Transverse colon (tissue), 4 donors: ENCODE results near the gene PRPH2. TPM values are rescaled to one million over a fixed set of nuclear protein-coding genes. Genes with fewer than 3 reads are reported as not detected.

Source experiments
- DNase-seq: peaks from one replicate; pipeline ENCODE4 v3.0.0-alpha.2; 2019
- H3K27ac ChIP-seq, 4 donors: fragments of 200-600 bp; sonication (generic); 2 replicates each; pipeline ENCODE4 v1.5.1; 2016 to 2018; ENCODE audit warnings: inconsistent platforms in 4 of 4
- H3K27me3 ChIP-seq: fragments of 200-600 bp; sonication (generic); 2 replicates; pipeline ENCODE4 v1.5.1; 2017; ENCODE audit warnings: inconsistent platforms
- H3K36me3 ChIP-seq, 4 donors: fragments of 200-600 bp; sonication (generic); 2 replicates each; pipeline ENCODE4 v1.5.1; 2017 to 2019; ENCODE audit warnings: inconsistent platforms in 4 of 4
- H3K4me1 ChIP-seq, 4 donors: fragments of 200-600 bp; sonication (generic); 2 replicates each; pipeline ENCODE4 v1.5.1; 2017 to 2020; ENCODE audit warnings: inconsistent platforms in 4 of 4
- H3K4me3 ChIP-seq, 4 donors: fragments of 200-600 bp; sonication (generic); 1 replicate in 1 of 4; 2 replicates in 3 of 4; pipeline versions ENCODE4 v1.5.1 to v1.6.1; 2017 to 2019; ENCODE audit warnings: inconsistent platforms in 4 of 4
- H3K9me3 ChIP-seq, 2 donors: fragments of 200-600 bp; sonication (generic); 2 replicates each; pipeline ENCODE4 v1.5.1; 2017 to 2019; ENCODE audit warnings: inconsistent platforms in 2 of 2
- CTCF ChIP-seq, 5 experiments: fragments of 200-600 bp in 3 of 5; fragments of 450-650 bp in 2 of 5; sonication (generic) in 3 of 5; IDR thresholded peaks; 1 replicate in 2 of 5; 2 replicates in 3 of 5; pipeline ENCODE4 v1.5.1; 2016 to 2017; ENCODE audit warnings: antibody characterized with exemption in 5 of 5, inconsistent platforms in 3 of 5, mild to moderate bottlenecking in 2 of 5, moderate library complexity in 1 of 5
- EP300 ChIP-seq: sonication (generic); formaldehyde crosslinking; IDR thresholded peaks from one replicate; pipeline ENCODE4 v1.6.1; 2017; ENCODE audit warnings: antibody characterized with exemption, low read depth
- POLR2A ChIP-seq: fragments of 450-650 bp; IDR thresholded peaks from one replicate; pipeline ENCODE4 v1.6.1; 2016; ENCODE audit warnings: antibody characterized with exemption, mild to moderate bottlenecking, moderate library complexity
- POLR2AphosphoS5 ChIP-seq, 3 donors: sonication (generic); formaldehyde crosslinking; IDR thresholded peaks; one replicate each; pipeline ENCODE4 v1.6.1; 2016; ENCODE audit warnings: antibody characterized with exemption in 3 of 3
- WGBS, 2 donors: methylation state at CpG; one replicate each; pipeline ENCODE4 v1.1.5; 2018; ENCODE audit warnings: low coverage in 1 of 2; 5-methylcytosine and 5-hydroxymethylcytosine counted together
- in situ Hi-C, 4 donors: fragments of 200-750 bp; cut with MboI; loops; one replicate each; pipeline versions ENCODE4 v1.15.0 to v1.15.1; 2017; ENCODE audit warnings: low sequenced_read_pairs in 3 of 4, low pct_ligation_motif_present in 1 of 4, low pct_unique_long_range_greater_than_20kb in 1 of 4
- intact Hi-C: fragments of 100-400 bp; cut with DNase I; formaldehyde crosslinking; loops from one replicate; pipeline ENCODE4 v1.15.1; 2023; ENCODE audit warnings: low total_unique reads
- total RNA-seq, 4 donors: library from RNA; depleted of rRNA; stranded (reverse); fragments of >200 nt; gene quantifications; one replicate each; pipeline ENCODE4 v1.1.0, GENCODE V29; 2016

The PRPH2 gene
- total RNA-seq, 4 donors from 2014 or later: 0.27 to 1.1 (median 0.32) TPM; not detected in 1

GRCh38 chr6:42709871-42710270 lies 12.5 kb downstream of the PRPH2 start:
- intact Hi-C loops (loop anchor here (10.0 kb wide), 1 partner anchor 1255 kb away; no protein-coding TSS in a partner anchor), in situ Hi-C loops (no loop called here)
- 94% methylated on average over 6 of the region's 6 CpGs; no CpG with 5 or more reads in 1 of the 2 donors for WGBS, 2 donors
- H3K36me3 ChIP-seq: no peaks in the 10 kb centered on the region
- no peak overlapping the region for H3K4me3 ChIP-seq
- H3K4me1 ChIP-seq: no peaks in the 10 kb centered on the region
- peaks cover 4 to 6% of the 10 kb centered on the region in 2 donors for H3K9me3 ChIP-seq
- no peak for TF ChIP-seq POLR2A
- no peak for TF ChIP-seq POLR2AphosphoS5 (IDR thresholded peaks at IDR 0.05)
- TF ChIP-seq EP300: no peak
- TF ChIP-seq CTCF (IDR thresholded peaks at IDR 0.05): no peak
- no peak for DNase-seq
- H3K27ac ChIP-seq: no peak overlapping the region
- no peaks in the 10 kb centered on the region for H3K27me3 ChIP-seq

- WGBS, 2 donors: 92% methylated on average over 6 of the region's 11 CpGs; no CpG with 5 or more reads in 1 of the 2 donors
- in situ Hi-C loops: no loop called here
- intact Hi-C loops: no loop called here
- Histone ChIP-seq H3K27me3 (no peaks in the 10 kb centered on the region), H3K9me3 (peaks cover 4 to 6% of the 10 kb centered on the region in 2 donors), H3K4me3 (no peak overlapping the region), H3K27ac (no peak overlapping the region), H3K4me1 (no peaks in the 10 kb centered on the region), H3K36me3 (no peaks in the 10 kb centered on the region)
- no peak for DNase-seq
- TF ChIP-seq CTCF (IDR thresholded peaks at IDR 0.05): no peak
- no peak for TF ChIP-seq POLR2AphosphoS5 (IDR thresholded peaks at IDR 0.05)
- TF ChIP-seq POLR2A: no peak
- TF ChIP-seq EP300: no peak
Measured at GRCh38 chr6:42708096-42708495, 14.3 kb downstream of the PRPH2 start.

DNA sequence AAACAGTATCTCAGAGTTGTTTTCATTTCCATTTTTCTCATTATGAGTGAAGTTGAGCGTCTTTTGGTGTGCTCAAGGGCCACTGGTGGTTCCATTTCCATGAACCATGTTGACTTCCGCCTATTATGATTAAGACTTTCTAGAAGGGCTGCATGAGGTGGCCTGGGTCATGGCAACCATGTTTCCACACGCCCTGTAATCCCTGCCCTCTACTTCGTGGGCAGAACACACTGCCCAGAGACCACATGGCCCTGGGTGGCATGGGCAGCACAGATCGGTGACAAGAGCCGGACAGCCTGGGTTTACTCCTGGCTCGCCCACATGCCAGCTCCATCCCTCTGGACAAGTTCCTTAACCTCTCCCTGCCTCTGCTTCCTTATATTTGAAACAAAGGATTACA lies 14.8 kb downstream of the PRPH2 start:
- no peak for DNase-seq
- Histone ChIP-seq H3K4me3 (no peak overlapping the region), H3K9me3 (peaks cover 4 to 6% of the 10 kb centered on the region in 2 donors), H3K4me1 (no peaks in the 10 kb centered on the region), H3K27me3 (no peaks in the 10 kb centered on the region), H3K36me3 (no peaks in the 10 kb centered on the region), H3K27ac (no peak overlapping the region)
- intact Hi-C loops (no loop called here), in situ Hi-C loops (no loop called here)
- 70 to 91% methylated on average over 2 to 7 of the region's 7 CpGs for WGBS, 2 donors
- TF ChIP-seq CTCF (IDR thresholded peaks at IDR 0.05): no peak
- TF ChIP-seq POLR2A: no peak
- no peak for TF ChIP-seq POLR2AphosphoS5 (IDR thresholded peaks at IDR 0.05)
- TF ChIP-seq EP300: no peak

DNA sequence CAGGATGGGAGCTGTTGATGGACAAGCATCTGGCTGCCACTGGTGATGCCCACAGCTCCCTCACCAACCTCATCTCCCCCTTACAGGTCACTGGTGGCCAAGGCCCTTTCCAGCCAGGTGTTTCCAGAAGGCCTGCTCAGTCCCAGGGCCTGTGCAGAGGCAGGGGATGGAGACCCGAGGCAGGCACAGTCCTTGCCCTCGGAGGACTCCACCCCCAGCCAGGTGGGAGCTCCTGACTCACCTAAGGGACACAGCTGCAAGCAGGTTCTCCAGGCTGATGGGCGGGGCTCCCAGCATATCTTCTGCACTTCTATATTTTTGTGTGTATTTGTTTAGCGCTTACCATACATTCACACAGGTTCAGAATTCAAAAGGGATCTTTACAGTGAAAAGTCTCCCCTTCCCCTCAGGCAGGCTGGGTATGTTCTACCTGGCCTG lies 17.4 kb downstream of the PRPH2 start:
- in situ Hi-C loops: no loop called here
- no peaks in the 10 kb centered on the region for H3K4me1 ChIP-seq
- WGBS, 2 donors: 67 to 78% methylated on average over 2 to 3 of the region's 4 CpGs
- no peak for TF ChIP-seq EP300
- TF ChIP-seq CTCF (IDR thresholded peaks at IDR 0.05): no peak
- no peak for TF ChIP-seq POLR2AphosphoS5 (IDR thresholded peaks at IDR 0.05)
- no peaks in the 10 kb centered on the region for H3K36me3 ChIP-seq
- intact Hi-C loops: no loop called here
- H3K4me3 ChIP-seq: no peak overlapping the region
- no peaks in the 10 kb centered on the region for H3K9me3 ChIP-seq
- H3K27me3 ChIP-seq: no peaks in the 10 kb centered on the region
- no peak for DNase-seq
- no peak overlapping the region for H3K27ac ChIP-seq
